IPS DF 19.7 (cell line): ENCODE data around the gene PPCDC.

Source experiments
- DNase-seq: peaks from one replicate; pipeline ENCODE4 v3.0.0-alpha.2; 2013; ENCODE audit warnings: low read depth, low spot score

PPCDC gene

GRCh38 chr15:75023181-75023871, at the start of gene PPCDC:
Gene PPCDC, plus strand, starts transcription at chr15:75023590. Its CDS starts 4,729 bp downstream, at chr15:75028319.
- DNase-seq: peak; percentile 87

- DNase-seq: no peak
Measured at GRCh38 chr15:74976159-74976558, 47.2 kb upstream of the PPCDC start.

DNA sequence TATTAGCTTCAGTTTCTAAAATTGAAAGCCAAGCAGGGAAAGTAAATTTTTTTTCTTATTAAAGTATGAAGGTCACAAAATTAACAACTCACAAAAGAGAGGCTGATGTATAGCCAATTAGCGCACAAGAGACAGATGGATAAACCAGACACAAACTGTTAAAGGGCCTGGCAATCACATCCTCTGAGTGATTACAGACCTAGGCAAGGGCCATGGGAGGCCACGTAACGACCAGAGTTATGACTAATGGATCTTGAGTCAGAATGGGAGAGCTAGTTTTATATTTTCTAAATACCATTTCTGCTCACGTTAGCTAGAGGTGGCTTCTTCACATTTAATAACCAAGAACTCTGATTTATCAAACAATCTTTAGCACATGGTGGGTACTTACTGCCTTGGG, 45.8 kb upstream of the PPCDC start:
- no peak for DNase-seq

- DNase-seq: no peak
Measured at GRCh38 chr15:74978077-74978476, 45.3 kb upstream of the PPCDC start.

DNA sequence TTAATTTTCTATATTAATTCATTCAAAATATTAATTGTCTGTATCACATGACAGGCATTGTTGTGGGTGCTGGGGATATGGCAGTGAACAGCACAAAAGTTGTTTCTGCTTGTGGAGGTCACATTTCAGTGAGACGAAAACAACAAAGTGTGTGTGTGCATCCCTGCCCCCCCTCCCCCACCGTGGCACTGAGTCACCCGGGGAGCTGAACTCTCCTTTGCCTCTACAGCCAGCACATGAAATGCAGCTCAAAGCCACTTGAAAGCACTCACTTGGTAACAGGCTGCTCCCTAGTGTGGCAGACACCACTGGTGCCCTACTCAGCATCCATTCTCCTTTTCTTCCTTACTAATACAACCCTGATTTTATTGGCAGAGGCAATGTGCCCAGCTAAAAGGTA, 44.9 kb upstream of the PPCDC start:
- no peak for DNase-seq

DNA sequence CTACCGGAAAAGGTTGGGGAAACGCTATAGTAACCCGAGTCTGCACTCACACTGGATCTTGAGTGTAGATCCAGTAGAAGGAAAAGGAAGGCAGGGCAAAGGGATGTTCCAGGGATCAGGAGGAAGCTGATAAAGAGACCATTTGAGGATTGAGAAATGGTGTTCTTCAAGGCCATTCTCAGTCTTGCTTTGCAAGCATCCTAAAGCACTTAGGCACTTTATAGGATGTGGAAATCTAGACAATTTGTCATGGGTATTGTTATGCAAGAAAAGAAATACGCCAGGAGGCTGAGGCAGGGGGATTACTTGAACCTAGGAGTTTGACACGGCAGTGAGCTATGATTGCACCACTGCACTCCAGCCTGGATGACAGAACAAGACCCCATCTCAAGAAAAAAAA, 41.2 kb upstream of the PPCDC start:
- DNase-seq: no peak

GRCh38 chr15:74983725-74984231, 39.6 kb upstream of the PPCDC start:
- DNase-seq: no peak

GRCh38 chr15:74988007-74988800, 35.2 kb upstream of the PPCDC start:
- DNase-seq: no peak

GRCh38 chr15:74989527-74989926, 33.9 kb upstream of the PPCDC start:
- no peak for DNase-seq

- DNase-seq: no peak
Measured at GRCh38 chr15:74992619-74993018, 30.8 kb upstream of the PPCDC start.

GRCh38 chr15:74994236-74994635, 29.2 kb upstream of the PPCDC start:
- no peak for DNase-seq

- no peak for DNase-seq
Measured at GRCh38 chr15:74994685-74995084, 28.7 kb upstream of the PPCDC start.

DNA sequence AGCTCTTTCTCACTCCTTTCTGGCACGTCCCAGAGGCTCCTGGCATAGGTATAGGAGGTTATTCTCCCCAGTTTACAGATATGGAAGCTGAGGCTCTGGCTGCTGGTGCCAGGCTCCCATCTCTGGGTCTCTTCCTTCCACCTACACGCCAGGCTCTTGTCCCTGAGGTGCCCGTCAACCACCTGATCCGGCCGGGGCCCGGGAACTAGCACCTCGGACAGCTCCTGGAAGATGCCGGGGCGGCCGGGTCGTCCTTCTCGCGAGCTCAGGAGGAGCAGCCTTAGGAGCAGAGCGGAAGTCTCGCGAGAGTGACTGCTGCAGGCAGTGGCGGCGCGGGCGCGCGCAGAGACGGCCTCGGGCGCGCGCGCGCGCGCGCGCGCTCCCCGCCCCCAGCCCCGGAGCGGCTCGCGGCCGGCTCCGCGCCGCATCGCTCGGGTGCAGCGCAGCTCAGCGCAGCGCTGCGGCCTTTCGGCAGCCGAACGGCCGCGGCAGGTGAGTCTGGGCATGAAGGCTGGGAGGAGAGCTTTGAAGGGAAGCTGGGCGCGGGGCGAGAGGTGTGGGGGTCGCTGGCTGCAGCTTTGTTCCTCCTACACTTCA, 28.1 kb upstream of the PPCDC start, which contains the start of gene SCAMP5:
TSS of gene SCAMP5 (plus strand) at position 382 of the 597 bp plus-strand sequence. CDS start 16,277 bp downstream, outside the sequence.
- DNase-seq: peak; percentile 91

DNA sequence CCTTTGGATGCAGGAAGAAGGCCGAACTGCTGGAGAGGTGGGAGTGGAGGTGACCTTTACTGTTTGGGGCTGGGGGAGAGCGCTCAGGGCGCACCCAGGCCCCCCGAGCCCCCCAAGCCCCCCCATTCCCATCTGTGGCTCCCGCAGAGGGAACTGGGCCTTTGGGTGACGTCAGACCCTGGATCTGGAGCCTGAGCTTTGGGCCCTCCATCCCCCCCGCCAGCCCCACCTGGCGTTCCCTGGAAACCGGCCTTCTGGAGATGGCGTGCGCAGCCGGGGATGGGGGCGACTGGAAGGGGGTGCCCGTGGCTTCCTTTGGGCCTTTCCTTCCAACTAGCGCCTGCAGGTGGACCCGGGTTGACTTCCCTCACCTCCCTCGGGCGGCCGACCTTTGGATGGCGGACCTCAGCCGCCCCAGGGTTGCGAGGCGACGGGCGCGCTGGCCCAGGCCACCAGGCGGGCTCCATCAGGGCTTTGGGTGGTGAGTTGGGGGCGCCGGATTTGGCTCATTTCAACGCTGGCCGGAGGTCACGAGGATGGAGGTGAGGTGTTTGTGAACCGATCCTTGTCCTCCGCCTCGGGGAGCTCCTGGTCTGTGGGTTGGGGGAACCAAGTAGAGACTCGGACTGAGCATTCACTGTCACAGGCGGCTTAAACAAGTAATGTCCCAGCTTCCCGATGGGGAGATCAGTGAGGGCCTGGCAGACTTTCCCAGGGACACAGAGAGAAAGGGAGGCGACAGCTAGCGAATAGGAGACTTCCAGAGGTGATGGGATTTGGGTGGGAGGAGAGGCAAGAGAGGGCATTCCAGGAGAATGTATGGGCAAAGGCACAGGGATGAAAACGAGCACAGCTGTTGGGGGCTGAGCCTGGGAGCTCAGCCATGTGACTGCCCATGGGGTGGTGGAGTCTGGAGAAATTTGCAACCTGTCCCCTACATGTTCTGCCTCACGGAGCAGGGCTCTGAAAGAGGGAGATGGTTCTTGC, 27.3 kb upstream of the PPCDC start:
- no peak for DNase-seq

- no peak for DNase-seq
Measured at GRCh38 chr15:74997141-74997540, 26.2 kb upstream of the PPCDC start.

DNA sequence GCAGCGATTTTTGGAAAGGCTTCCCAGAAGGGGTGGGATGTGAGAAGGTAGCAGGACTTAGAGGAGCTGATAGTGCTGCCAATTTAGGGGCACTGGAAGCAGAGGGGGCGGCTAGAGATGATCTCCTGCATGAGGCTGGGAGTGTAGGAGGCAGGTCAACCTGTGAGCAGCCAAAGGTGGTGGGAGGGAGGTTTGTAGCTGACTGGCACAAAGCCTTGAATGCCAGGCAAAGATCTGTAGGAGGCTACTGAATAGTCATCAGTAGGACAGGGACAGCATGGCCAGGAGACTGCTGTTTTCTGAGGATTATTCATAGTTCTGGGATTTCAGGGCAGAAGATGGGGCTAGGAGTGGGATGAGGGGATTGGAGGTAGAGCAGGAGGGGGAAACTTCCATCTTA, 25.8 kb upstream of the PPCDC start:
- no peak for DNase-seq

- DNase-seq: no peak
Measured at GRCh38 chr15:75001310-75001709, 22.1 kb upstream of the PPCDC start.

GRCh38 chr15:75002398-75002797, 21.0 kb upstream of the PPCDC start:
- no peak for DNase-seq

DNA sequence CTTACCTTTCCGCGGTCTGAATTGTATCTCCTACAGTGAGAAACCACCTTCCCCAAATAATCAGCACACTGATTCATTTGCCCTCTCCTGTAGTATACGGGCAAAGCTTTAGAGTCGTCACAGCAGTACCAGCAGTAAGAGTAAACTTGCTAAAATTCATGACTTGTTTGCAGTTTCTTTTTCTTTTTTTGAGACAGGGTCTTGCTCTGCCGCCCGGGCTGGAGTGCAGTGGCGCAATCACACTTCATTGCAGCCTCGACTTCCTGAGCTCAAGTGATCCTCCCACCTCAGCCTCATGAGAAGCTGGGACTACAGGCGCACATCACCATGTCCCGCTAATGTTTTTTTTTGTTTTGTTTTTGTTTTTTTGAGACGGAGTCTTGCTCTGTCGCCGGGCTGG, 16.2 kb upstream of the PPCDC start:
- DNase-seq: no peak

- DNase-seq: no peak
Measured at GRCh38 chr15:75008221-75008625, 15.2 kb upstream of the PPCDC start.

DNA sequence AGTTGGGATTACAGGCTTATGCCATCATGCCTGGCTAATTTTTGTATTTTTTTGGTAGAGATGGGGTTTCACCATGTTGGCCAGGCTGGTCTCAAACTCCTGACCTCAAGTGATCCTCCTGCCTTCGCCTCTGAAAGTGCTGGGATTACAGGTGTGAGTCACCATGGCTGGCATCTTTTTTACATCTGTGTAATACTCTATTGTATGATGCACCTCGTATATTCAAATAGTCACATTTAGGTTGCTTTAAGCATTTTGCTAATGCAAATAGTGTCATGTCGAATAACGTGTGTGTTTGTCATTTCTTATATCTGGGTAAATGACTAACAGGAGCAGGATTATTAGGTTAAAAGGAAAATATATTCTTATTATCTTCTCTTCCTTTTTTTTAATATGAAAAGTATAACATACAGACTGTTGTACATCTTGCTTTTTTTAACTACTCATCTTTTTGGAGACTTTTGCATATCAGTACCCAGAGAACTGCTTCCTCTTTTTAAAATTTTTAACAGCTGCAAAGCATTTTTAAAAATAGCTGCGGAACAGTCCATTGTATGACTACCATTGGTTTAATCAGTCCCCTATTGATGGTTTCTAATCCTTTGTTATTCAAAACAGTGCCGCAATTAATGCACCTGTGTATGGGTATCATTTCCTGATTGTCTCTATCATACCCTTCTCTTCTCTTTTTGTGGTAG, 14.6 kb upstream of the PPCDC start:
- no peak for DNase-seq
